Kidney epithelial cell (primary cell): ENCODE data around the gene TMPRSS11A. TPM values are rescaled to one million over a fixed set of nuclear protein-coding genes. Genes with fewer than 3 reads are reported as not detected.

Source experiments
- DNase-seq: peaks from one replicate; pipeline ENCODE4 v3.0.0-alpha.2; 2010; ENCODE audit warnings: low read depth
- H3K27me3 ChIP-seq: 2 replicates; pipeline ENCODE4 v1.6.0; 2011; ENCODE audit warnings: low read length; ENCODE audit not compliant: control insufficient read depth, insufficient read depth
- H3K36me3 ChIP-seq: 2 replicates; pipeline ENCODE4 v1.5.1; 2011; ENCODE audit warnings: low read length; ENCODE audit not compliant: control insufficient read depth, insufficient read depth
- H3K4me3 ChIP-seq: 2 replicates; pipeline ENCODE4 v1.5.1; 2011; ENCODE audit warnings: low read depth, mild to moderate bottlenecking, control low read depth, low read length
- CTCF ChIP-seq: IDR thresholded peaks from 2 replicates; pipeline ENCODE4 v1.5.1; 2011; ENCODE audit warnings: mild to moderate bottlenecking, moderate library complexity, low read length, control low read depth, inconsistent platforms; ENCODE audit not compliant: insufficient read depth, poor library complexity, severe bottlenecking
- total RNA-seq: library from RNA; depleted of rRNA; stranded (reverse); fragments of >200 nt; gene quantifications from 2 replicates; pipeline ENCODE4 v1.2.3, GENCODE V29; 2015

The TMPRSS11A gene
- total RNA-seq, 1 donor from 2014 or later: not detected

- H3K36me3 ChIP-seq: no peaks in the 10 kb centered on the region
Measured at GRCh38 chr4:67869580-67870190, 93.6 kb downstream of the TMPRSS11A start.

GRCh38 chr4:67861513-67861912 lies 101.8 kb downstream of the TMPRSS11A start:
- no peak for TF ChIP-seq CTCF
- no peak overlapping the region for H3K4me3 ChIP-seq
- H3K36me3 ChIP-seq: no peaks in the 10 kb centered on the region
- H3K27me3 ChIP-seq: no peaks in the 10 kb centered on the region
- no peak for DNase-seq

More at GRCh38 chr4:67869580-67870190, 93.6 kb downstream of the TMPRSS11A start:
- no peak for DNase-seq
- H3K27me3 ChIP-seq: no peaks in the 10 kb centered on the region
- no peak overlapping the region for H3K4me3 ChIP-seq
- no peak for TF ChIP-seq CTCF

Other genes with a start within 250 kb of the TMPRSS11A start
- gene GNRHR, start 209.1 kb downstream of the TMPRSS11A start, total RNA-seq: not detected in 2 replicates
- gene TMPRSS11D, start 79.5 kb downstream of the TMPRSS11A start, total RNA-seq: not detected in 2 replicates
- gene TMPRSS11F, start 166.4 kb upstream of the TMPRSS11A start, total RNA-seq: not detected in 2 replicates